WERI-Rb-1 (cell line): ENCODE data around the gene TIGD6.
"Not testable (repeated sequence)": the region's sequence is repeated elsewhere in the genome, so short reads cannot be mapped to it uniquely, and the experiment has no call there.

ENCODE experiments used
- DNase-seq: peaks from one replicate; pipeline ENCODE4 v3.0.0-alpha.2; 2020
- H3K27ac ChIP-seq: fragments of 250-450 bp; sonication (Bioruptor Pico); 2 replicates; pipeline ENCODE4 v1.5.1; 2020; ENCODE audit warnings: mild to moderate bottlenecking, moderate library complexity
- H3K27me3 ChIP-seq: fragments of 250-450 bp; sonication (Bioruptor Pico); 2 replicates; pipeline ENCODE4 v1.5.1; 2021; ENCODE audit warnings: mild to moderate bottlenecking, low read depth, moderate library complexity; ENCODE audit not compliant: insufficient read depth, severe bottlenecking
- H3K36me3 ChIP-seq: fragments of 250-450 bp; sonication (Bioruptor Pico); 2 replicates; pipeline ENCODE4 v1.5.1; 2020; ENCODE audit warnings: mild to moderate bottlenecking, moderate library complexity
- H3K4me3 ChIP-seq: 2 replicates; pipeline ENCODE4 v1.5.1; 2011; ENCODE audit warnings: low read depth, mild to moderate bottlenecking, control low read depth, low read length
- H3K9me3 ChIP-seq: fragments of 250-450 bp; sonication (Bioruptor Pico); 2 replicates; pipeline ENCODE4 v1.5.1; 2021; ENCODE audit warnings: mild to moderate bottlenecking, moderate library complexity; ENCODE audit not compliant: severe bottlenecking
- TF ChIP-seq, protein P1 (sequence below): IDR thresholded peaks from 2 replicates; pipeline ENCODE4 v1.5.1; 2011; ENCODE audit warnings: low read depth, mild to moderate bottlenecking, control low read depth, inconsistent platforms, low read length

The TIGD6 gene

DNA sequence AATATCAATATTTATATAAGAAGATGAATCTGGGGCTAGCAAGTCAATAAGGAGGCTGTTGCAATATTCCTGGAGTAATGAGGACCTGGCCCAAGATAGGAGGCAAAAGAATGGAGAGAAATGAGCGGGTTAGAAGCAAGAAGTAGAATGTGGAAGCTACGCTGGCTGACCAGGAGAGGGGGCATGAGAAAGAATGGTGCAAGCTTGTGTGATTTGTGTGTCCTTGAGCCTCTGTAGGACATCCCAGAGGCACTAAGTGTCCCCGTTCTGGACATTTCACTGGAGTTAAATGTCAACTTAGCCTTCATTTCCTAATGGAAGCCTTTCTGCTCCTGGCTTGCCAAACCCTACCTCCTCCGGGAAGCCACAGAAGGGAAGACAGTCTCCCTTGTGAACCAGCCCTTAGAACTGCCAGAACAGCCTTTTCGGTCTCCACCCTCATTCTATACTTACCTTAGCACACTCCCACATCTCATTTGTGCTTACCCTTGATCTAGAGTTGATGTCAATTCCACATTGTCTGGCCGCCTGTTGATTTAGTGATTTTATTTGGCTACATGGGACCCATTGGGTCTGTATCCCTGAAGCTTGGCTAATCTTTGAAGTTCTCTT is 49.2 kb downstream of the TIGD6 start:
- no peak for DNase-seq
- Histone ChIP-seq H3K4me3 (no peak overlapping the region), H3K27me3 (no peaks in the 10 kb centered on the region), H3K9me3 (no peaks in the 10 kb centered on the region), H3K27ac (no peak overlapping the region), H3K36me3 (no peaks in the 10 kb centered on the region)
- TF ChIP-seq, protein P1, sequence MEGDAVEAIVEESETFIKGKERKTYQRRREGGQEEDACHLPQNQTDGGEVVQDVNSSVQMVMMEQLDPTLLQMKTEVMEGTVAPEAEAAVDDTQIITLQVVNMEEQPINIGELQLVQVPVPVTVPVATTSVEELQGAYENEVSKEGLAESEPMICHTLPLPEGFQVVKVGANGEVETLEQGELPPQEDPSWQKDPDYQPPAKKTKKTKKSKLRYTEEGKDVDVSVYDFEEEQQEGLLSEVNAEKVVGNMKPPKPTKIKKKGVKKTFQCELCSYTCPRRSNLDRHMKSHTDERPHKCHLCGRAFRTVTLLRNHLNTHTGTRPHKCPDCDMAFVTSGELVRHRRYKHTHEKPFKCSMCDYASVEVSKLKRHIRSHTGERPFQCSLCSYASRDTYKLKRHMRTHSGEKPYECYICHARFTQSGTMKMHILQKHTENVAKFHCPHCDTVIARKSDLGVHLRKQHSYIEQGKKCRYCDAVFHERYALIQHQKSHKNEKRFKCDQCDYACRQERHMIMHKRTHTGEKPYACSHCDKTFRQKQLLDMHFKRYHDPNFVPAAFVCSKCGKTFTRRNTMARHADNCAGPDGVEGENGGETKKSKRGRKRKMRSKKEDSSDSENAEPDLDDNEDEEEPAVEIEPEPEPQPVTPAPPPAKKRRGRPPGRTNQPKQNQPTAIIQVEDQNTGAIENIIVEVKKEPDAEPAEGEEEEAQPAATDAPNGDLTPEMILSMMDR: no peak

DNA sequence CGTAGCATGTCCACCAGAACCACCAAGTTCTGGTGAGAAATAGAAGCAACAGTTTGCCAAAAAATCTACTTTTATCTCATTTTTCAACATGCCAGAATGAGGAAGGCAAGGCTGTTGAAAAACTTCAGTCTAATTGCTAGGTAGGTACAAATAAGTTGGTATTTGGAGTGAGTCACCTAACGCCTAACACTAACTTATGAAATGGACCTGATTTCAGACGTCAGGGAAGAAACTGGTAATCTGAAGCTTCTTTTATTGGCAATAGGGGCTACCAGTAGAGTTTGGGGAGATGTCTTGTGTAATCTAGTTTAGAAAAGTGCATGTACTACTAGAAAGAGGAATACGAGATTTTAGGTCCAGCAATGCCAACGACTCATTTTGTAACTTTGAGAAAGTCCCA is 51.5 kb downstream of the TIGD6 start:
- no peak overlapping the region for H3K4me3 ChIP-seq
- no peaks in the 10 kb centered on the region for H3K36me3 ChIP-seq
- no peaks in the 10 kb centered on the region for H3K9me3 ChIP-seq
- DNase-seq: no peak
- TF ChIP-seq, protein P1: no peak
- H3K27me3 ChIP-seq: no peaks in the 10 kb centered on the region
- no peak overlapping the region for H3K27ac ChIP-seq

GRCh38 chr5:149946118-149946517 is 54.3 kb downstream of the TIGD6 start:
- DNase-seq: no peak
- Histone ChIP-seq H3K9me3 (no peaks in the 10 kb centered on the region), H3K27ac (no peak overlapping the region), H3K4me3 (no peak overlapping the region), H3K27me3 (no peaks in the 10 kb centered on the region), H3K36me3 (no peaks in the 10 kb centered on the region)
- TF ChIP-seq, protein P1: no peak

GRCh38 chr5:149944666-149945065 is 55.8 kb downstream of the TIGD6 start, which contains the start of gene PDE6A:
TSS of gene PDE6A (minus strand) at chr5:149944793. CDS start at chr5:149944673, 120 bp downstream.
- H3K27ac ChIP-seq: peak within 1 kb of the TSS; percentile 81

GRCh38 chr5:149943177-149943949 is 57.1 kb downstream of the TIGD6 start:
- not testable (repeated sequence) for DNase-seq, H3K36me3 ChIP-seq, H3K4me3 ChIP-seq, H3K9me3 ChIP-seq, H3K27me3 ChIP-seq
- H3K27ac ChIP-seq: peak overlapping the region; percentile 81

More at GRCh38 chr5:149944666-149945065, 55.8 kb downstream of the TIGD6 start, which contains the start of gene PDE6A:
- no peaks in the 10 kb centered on the region for H3K9me3 ChIP-seq
- no peak within 1 kb of the TSS for H3K4me3 ChIP-seq
- TF ChIP-seq, protein P1: no peak
- H3K36me3 ChIP-seq: no peaks in the 10 kb centered on the region
- peak; percentile 70 for DNase-seq
- no peaks in the 10 kb centered on the region for H3K27me3 ChIP-seq
